ENCODE data around the gene KIAA1328. TPM values are rescaled to one million over a fixed set of nuclear protein-coding genes. Genes with fewer than 3 reads are reported as not detected.

The KIAA1328 gene
- total RNA-seq, 8 experiments from 2014 or later = 2.3 to 11.3 (median 8.8) TPM

Other genes starting within 250 kb of the KIAA1328 start
- 100 to 1,000 TPM in 5 of 8 experiments, 10 to 100 TPM in 3; 29.4 to 160 (median 121) TPM for gene TPGS2, start 125 bp upstream of the KIAA1328 start, total RNA-seq